K562 (cell line): ENCODE measurements around the gene IL17D. TPM values are rescaled to one million over a fixed set of nuclear protein-coding genes. Genes with fewer than 3 reads are reported as not detected.

Experiments
- ATAC-seq: fragments of 200-7000 bp; cut with Tn5 transposase; 3 replicates; pipeline ENCODE4 v1.9.1; 2020; ENCODE audit warnings: moderate library complexity
- BruUV-seq: library from RNA; stranded (reverse); fragments of 400-500 nt; replicated peaks from 2 replicates; lab custom pipeline; 2021; lab: Mats Ljungman, UMichigan
- CTCF ChIA-PET: fragments of 300-600 bp; formaldehyde crosslinking; extraction: SDS; loops from one replicate; lab custom pipeline; 2021; ENCODE audit warnings: low intra/inter-chr PET ratio; lab: Yijun Ruan, JAX
- POLR2A ChIA-PET: fragments of 300-600, 350-650 bp; sonication (Branson Sonifier 250); formaldehyde crosslinking; extraction: SDS; loops from one replicate; lab custom pipeline; 2021; ENCODE audit warnings: antibody characterized with exemption, inconsistent platforms; lab: Yijun Ruan, JAX
- DNase-seq, 4 experiments: peaks; one replicate each; pipeline versions ENCODE4 v3.0.0 to v3.0.0-alpha.2; 2011 to 2018; ENCODE audit warnings: low spot score in 3 of 4, mixed read lengths in 3 of 4; ENCODE audit errors: extremely low read depth in 1 of 4
- FAIRE-seq: peaks from 2 replicates; lab custom pipeline; 2011; peaks lifted over from hg19 to GRCh38; lab: Jason Lieb, UNC
- H2AFZ ChIP-seq: 2 replicates; pipeline ENCODE4 v1.6.0; 2011; ENCODE audit warnings: low read depth, low read length, control low read depth, inconsistent platforms
- H3K27ac ChIP-seq: fragments of 200-600 bp; 3 replicates; pipeline ENCODE4 v1.8.0; 2011; ENCODE audit warnings: low read depth, mild to moderate bottlenecking, control low read depth, inconsistent platforms, low read length, moderate library complexity, mixed read lengths; ENCODE audit errors: extremely low read depth
- H3K27me3 ChIP-seq, 2 experiments: fragments of 300-600 bp in 1 of 2; 2 replicates in 1 of 2; 3 replicates in 1 of 2; pipeline versions ENCODE4 v1.6.0 to v1.8.0; 2011; ENCODE audit warnings: inconsistent platforms in 2 of 2, low read length in 2 of 2, mild to moderate bottlenecking in 1 of 2, mixed read lengths in 1 of 2, moderate library complexity in 1 of 2; ENCODE audit not compliant: control insufficient read depth in 2 of 2, insufficient read depth in 2 of 2
- H3K36me3 ChIP-seq: fragments of 300-600 bp; 3 replicates; pipeline ENCODE4 v1.8.0; 2011; ENCODE audit warnings: mild to moderate bottlenecking, low read length, inconsistent platforms; ENCODE audit not compliant: control insufficient read depth, insufficient read depth
- H3K4me1 ChIP-seq, 2 experiments: fragments of 200-600 bp in 1 of 2; replicated peaks in 1 of 2; 2 replicates in 1 of 2; 3 replicates in 1 of 2; pipeline versions ENCODE4 v1.5.1 to v1.8.0; 2011; ENCODE audit warnings: inconsistent platforms in 2 of 2, low read length in 2 of 2, mild to moderate bottlenecking in 1 of 2, mixed read lengths in 1 of 2, moderate library complexity in 1 of 2; ENCODE audit not compliant: control insufficient read depth in 2 of 2, insufficient read depth in 2 of 2
- H3K4me2 ChIP-seq: 2 replicates; pipeline ENCODE4 v1.6.1; 2011; ENCODE audit warnings: low read length, control low read depth, inconsistent platforms, mixed read lengths; ENCODE audit not compliant: insufficient read depth
- H3K4me3 ChIP-seq: fragments of 200-600 bp; sonication (generic), shearing (Covaris generic); 2 replicates; pipeline ENCODE4 v1.5.1; 2016; ENCODE audit warnings: control low read depth, inconsistent platforms
- H3K79me2 ChIP-seq: fragments of 200-600 bp; 3 replicates; pipeline ENCODE4 v1.8.0; 2011; ENCODE audit warnings: low read length, inconsistent platforms; ENCODE audit not compliant: control insufficient read depth, insufficient read depth
- H3K9ac ChIP-seq, 2 experiments: 2 replicates each; pipeline versions ENCODE4 v1.6.0 to v1.6.1; 2011; ENCODE audit warnings: low read depth in 2 of 2, low read length in 2 of 2, control low read depth in 1 of 2, inconsistent platforms in 1 of 2, mild to moderate bottlenecking in 1 of 2, mixed read lengths in 1 of 2; ENCODE audit not compliant: insufficient read depth in 1 of 2
- H3K9me1 ChIP-seq: one replicate; pipeline ENCODE4 v1.6.0; 2011; ENCODE audit warnings: inconsistent platforms, mild to moderate bottlenecking, low read length, moderate library complexity; ENCODE audit not compliant: control insufficient read depth, insufficient read depth
- H3K9me3 ChIP-seq: replicated peaks from 2 replicates; pipeline ENCODE4 v1.5.1; 2011; ENCODE audit warnings: low read depth, low read length, inconsistent platforms; ENCODE audit not compliant: control insufficient read depth, insufficient read depth
- H4K20me1 ChIP-seq: replicated peaks from 2 replicates; pipeline ENCODE4 v1.6.1; 2011; ENCODE audit warnings: low read length, inconsistent platforms, mixed read lengths; ENCODE audit not compliant: control insufficient read depth, insufficient read depth
- AFF4 ChIP-seq: sonication (generic); formaldehyde crosslinking; IDR thresholded peaks from 2 replicates; pipeline ENCODE4 v1.8.0; 2023; ENCODE audit warnings: mild to moderate bottlenecking, missing genetic modification reagents
- KLF1 ChIP-seq: fragments of 450-650 bp; IDR thresholded peaks from 2 replicates; pipeline ENCODE4 v1.6.1; 2016; ENCODE audit warnings: missing genetic modification characterization, missing compliant biosample characterization
- PYGO2 ChIP-seq: fragments of 450-650 bp; IDR thresholded peaks from 2 replicates; pipeline ENCODE4 v1.6.1; 2016; ENCODE audit warnings: mild to moderate bottlenecking, missing genetic modification characterization, moderate library complexity, missing compliant biosample characterization
- STAT5B ChIP-seq: fragments of 250-450 bp; sonication (Bioruptor Pico); IDR thresholded peaks from 2 replicates; pipeline ENCODE4 v1.8.0; 2021; ENCODE audit warnings: mild to moderate bottlenecking, inconsistent platforms
- ZFP30 ChIP-seq: fragments of 250-450 bp; sonication (Bioruptor Pico); IDR thresholded peaks from 2 replicates; pipeline ENCODE4 v1.8.0; 2022; ENCODE audit warnings: moderate library complexity, mild to moderate bottlenecking, inconsistent platforms, borderline replicate concordance
- ZNF197 ChIP-seq: fragments of 200-800 bp; sonication (Bioruptor generic); IDR thresholded peaks from 2 replicates; pipeline ENCODE4 v1.6.1; 2016; ENCODE audit warnings: low read depth, missing genetic modification characterization, missing compliant biosample characterization
- ZNF274 ChIP-seq: IDR thresholded peaks from 2 replicates; pipeline ENCODE4 v1.6.1; 2011; ENCODE audit warnings: low read depth, mild to moderate bottlenecking, low read length, moderate library complexity, borderline replicate concordance
- ZNF764 ChIP-seq: fragments of 250-450 bp; sonication (Bioruptor Pico); IDR thresholded peaks from 2 replicates; pipeline ENCODE4 v1.4.0; 2020; ENCODE audit warnings: low read depth, mild to moderate bottlenecking, moderate library complexity
- WGBS: fragments of 100-300 bp; shearing (Covaris generic); methylation state at CpG from one replicate; pipeline ENCODE4 v1.1.6; 2016; ENCODE audit warnings: low coverage, mixed read lengths; ENCODE audit not compliant: insufficient coverage; ENCODE audit errors: missing lambda C conversion rate; 5-methylcytosine and 5-hydroxymethylcytosine counted together
- in situ Hi-C: fragments of 300-500 bp; cut with MboI; formaldehyde crosslinking; loops from 4 replicates; pipeline ENCODE4 v1.15.0; 2018; ENCODE audit warnings: inconsistent platforms, mixed read lengths
- intact Hi-C: fragments of 100-400 bp; cut with micrococcal nuclease; formaldehyde crosslinking; loops from 2 replicates; pipeline ENCODE4 v1.14.2; 2022
- polyA plus RNA-seq, 8 experiments: library from polyadenylated mRNA; depleted of rRNA in 4 of 8; stranded (reverse) in 5 of 8; unstranded in 3 of 8; fragments of >200 nt; fragmentation: Nextera tagmentation in 2 of 8; fragmentation: Illumina TruSeq in 1 of 8; extraction: Ambion mirVana in 2 of 8; extraction: Trizol in 1 of 8; gene quantifications; 2 replicates each; pipeline versions ENCODE4 v1.2.1 to v1.2.3, GENCODE V29; 2011 to 2014; ENCODE audit warnings: inconsistent platforms in 1 of 8, missing spikeins in 1 of 8
- total RNA-seq, 7 experiments: library from RNA; depleted of rRNA in 6 of 7; stranded (reverse); fragments of >200 nt in 6 of 7; fragmentation: Illumina TruSeq in 2 of 7; extraction: Trizol in 2 of 7; gene quantifications; 2 replicates each; pipeline versions ENCODE4 v1.2.1 to v1.2.3, GENCODE V29; 2011 to 2021; ENCODE audit warnings: low replicate concordance in 1 of 7

The IL17D gene
- total and polyA plus RNA-seq, 9 of the 15 experiments (the other 6 are each of a cell fraction or from before 2014, with no cell fraction given), result 0.04 to 0.55 (median 0.13) TPM; not detected in 4

- TF ChIP-seq AFF4 (CRISPR knock-in tag) (no peak), PYGO2 (no peak), KLF1 (tag) (no peak)
- TF ChIP-seq, all 486 proteins: peak for 0
Measured at GRCh38 chr13:20714161-20714560, 10.7 kb downstream of the IL17D start (continued).

- no peak for TF ChIP-seq ZFP30 (CRISPR knock-in tag)
- TF ChIP-seq ZNF764 (CRISPR knock-in tag), result no peak
- no peak for TF ChIP-seq ZNF197 (CRISPR knock-in tag)
- TF ChIP-seq ZNF274, result no peak
- no peak for TF ChIP-seq STAT5B (CRISPR knock-in tag)
- intact Hi-C loops (loop anchor here (5.0 kb wide), 1 partner anchor 58 kb away; the partner anchor contains the start of gene EEF1AKMT1), in situ Hi-C loops (loop anchor here (5.0 to 10.0 kb wide), 2 partner anchors 210 to 222 kb away; no protein-coding TSS in a partner anchor)
- Histone ChIP-seq H3K9me1 (no peaks in the 10 kb centered on the region), H2AFZ (no peak overlapping the region; the same call in 1 of the 2 replicates), H3K4me2 (no peak overlapping the region), H3K9ac (peak overlapping the region in 1 of 2 experiments; percentile 9; a peak in 1 of 4 replicates), H3K27me3 (peaks cover 0 to 13% of the 10 kb centered on the region in 2 experiments; a peak in 2 of 5 replicates), H3K9me3 (no peaks in the 10 kb centered on the region), H3K79me2 (no peaks in the 10 kb centered on the region), H3K4me1 (peaks cover 2 to 14% of the 10 kb centered on the region in 2 experiments; a peak in 3 of 5 replicates), H3K36me3 (no peaks in the 10 kb centered on the region), H3K4me3 (no peak overlapping the region), H3K27ac (no peak overlapping the region), H4K20me1 (no peaks in the 10 kb centered on the region)
- 41% methylated on average over 5 of the region's 9 CpGs for WGBS
- DNase-seq (no peak), ATAC-seq (no peak), FAIRE-seq (no peak)
- BruUV-seq, result no TSS peak
- ChIA-PET POLR2A (interaction anchor here (0.8 to 1.2 kb wide), 2 partner anchors 9 to 12 kb away, joined by 4 read pairs; partner anchors contain the start of gene IL17D), CTCF (no interaction called here)
Measured at GRCh38 chr13:20714563-20715329, 11.2 kb downstream of the IL17D start.
